Cardiac ventricle fibroblast (primary cell): ENCODE results near the gene PPBP. TPM values are rescaled to one million over a fixed set of nuclear protein-coding genes. Genes with fewer than 3 reads are reported as not detected.

Experiments
- total RNA-seq: library from RNA; depleted of rRNA; stranded (reverse); fragments of >200 nt; gene quantifications from 2 replicates; pipeline ENCODE4 v1.2.3, GENCODE V29; 2015

Gene PPBP
- not detected in 2 replicates for total RNA-seq

GRCh38 chr4:73988061-73988460 lies at the start of gene PPBP:
TSS of gene PPBP (minus strand) at chr4:73988190. CDS start at chr4:73988103, 87 bp downstream.

GRCh38 chr4:73998040-73999011 lies 10.3 kb upstream of the PPBP start, which contains the start of gene CXCL5:
TSS of gene CXCL5 (minus strand) at chr4:73998677. CDS start at chr4:73998581, 96 bp downstream.

Other genes with a start within 250 kb of the PPBP start
- gene CXCL8, start 247.6 kb downstream of the PPBP start, total RNA-seq = 9.1 and 11.1 TPM in 2 replicates
- gene CXCL6, start 151.5 kb downstream of the PPBP start, total RNA-seq = 68.1 and 87.1 TPM in 2 replicates
- 2.6 TPM in 1 of 2 replicates, not detected in the other for gene PF4V1, start 134.9 kb downstream of the PPBP start, total RNA-seq
- 54.5 and 69.2 TPM in 2 replicates for gene CXCL1, start 118.8 kb downstream of the PPBP start, total RNA-seq
- gene PF4, start 6.2 kb downstream of the PPBP start, total RNA-seq = 0.81 and 7.2 TPM in 2 replicates
- gene CXCL5, start 10.5 kb upstream of the PPBP start, total RNA-seq = 2.9 and 3.4 TPM in 2 replicates
- 3.2 and 5.4 TPM in 2 replicates for gene CXCL3, start 50.5 kb upstream of the PPBP start, total RNA-seq
- gene CXCL2, start 111.0 kb upstream of the PPBP start, total RNA-seq = 24.0 and 24.7 TPM in 2 replicates
- 2.4 and 5.7 TPM in 2 replicates for gene MTHFD2L, start 169.9 kb upstream of the PPBP start, total RNA-seq